Astrocyte (in vitro differentiated cells and primary cell): ENCODE results near the gene NGB.

ENCODE experiments used
- CTCF ChIP-seq: IDR thresholded peaks from 2 replicates; pipeline ENCODE4 v1.5.1; 2011; ENCODE audit warnings: low read depth, mild to moderate bottlenecking, inconsistent platforms, low read length, moderate library complexity; ENCODE audit not compliant: insufficient read depth
- EZH2 ChIP-seq: IDR thresholded peaks from 2 replicates; pipeline ENCODE4 v1.6.1; 2012; ENCODE audit warnings: mild to moderate bottlenecking, low read length, inconsistent platforms; ENCODE audit not compliant: insufficient read depth

- no peak for TF ChIP-seq CTCF
- TF ChIP-seq EZH2, result no peak
Observed at GRCh38 chr14:77309131-77309530, 38.1 kb upstream of the NGB start.
